Natural killer cell (primary cell): ENCODE data around the gene PRR5L. TPM values are rescaled to one million over a fixed set of nuclear protein-coding genes. Genes with fewer than 3 reads are reported as not detected.

Source experiments
- ATAC-seq, 3 donors: fragments of 150-1000 bp in 2 of 3; fragments of 200-7000 bp in 1 of 3; cut with Tn5 transposase; 1 replicate in 1 of 3; 2 replicates in 2 of 3; pipeline ENCODE4 v1.10.0; 2021; ENCODE audit warnings: mild to moderate bottlenecking in 2 of 3, moderate library complexity in 2 of 3
- DNase-seq, 2 donors: peaks; one replicate each; pipeline versions ENCODE4 v3.0.0 to v3.0.0-alpha.2; 2013 to 2021; ENCODE audit warnings: mixed read lengths in 1 of 2
- H3K27ac ChIP-seq: one replicate; pipeline ENCODE4 v1.5.1; 2013; ENCODE audit warnings: mild to moderate bottlenecking, low read length
- H3K27me3 ChIP-seq: one replicate; pipeline ENCODE4 v1.6.1; 2013; ENCODE audit warnings: low read length; ENCODE audit not compliant: control insufficient read depth, insufficient read depth
- H3K36me3 ChIP-seq: one replicate; pipeline ENCODE4 v1.6.1; 2013; ENCODE audit warnings: low read length; ENCODE audit not compliant: control insufficient read depth, insufficient read depth
- H3K4me1 ChIP-seq: one replicate; pipeline ENCODE4 v1.6.1; 2013; ENCODE audit warnings: low read length; ENCODE audit not compliant: control insufficient read depth, insufficient read depth
- H3K4me3 ChIP-seq: one replicate; pipeline ENCODE4 v1.5.1; 2013; ENCODE audit warnings: low read length
- H3K9me3 ChIP-seq: one replicate; pipeline ENCODE4 v1.6.1; 2013; ENCODE audit warnings: low read length; ENCODE audit not compliant: control insufficient read depth, insufficient read depth
- H3K27ac Mint-ChIP-seq, 2 donors: one replicate each; pipeline ENCODE4 v1.8.0; 2022; ENCODE audit warnings: mild to moderate bottlenecking in 2 of 2, mixed read lengths in 2 of 2, moderate library complexity in 1 of 2
- H3K27me3 Mint-ChIP-seq, 2 donors: one replicate each; pipeline ENCODE4 v1.8.0; 2022; ENCODE audit warnings: low read depth in 2 of 2, mixed read lengths in 2 of 2
- H3K36me3 Mint-ChIP-seq: one replicate; pipeline ENCODE4 v1.8.0; 2022; ENCODE audit warnings: mixed read lengths
- H3K4me1 Mint-ChIP-seq, 2 donors: one replicate each; pipeline ENCODE4 v1.8.0; 2022; ENCODE audit warnings: mixed read lengths in 2 of 2
- H3K4me3 Mint-ChIP-seq: one replicate; pipeline ENCODE4 v1.8.0; 2022; ENCODE audit warnings: mild to moderate bottlenecking, moderate library complexity, mixed read lengths
- H3K9me3 Mint-ChIP-seq, 2 donors: one replicate each; pipeline ENCODE4 v1.8.0; 2022; ENCODE audit warnings: mixed read lengths in 2 of 2
- CTCF ChIP-seq: fragments of 200-600 bp; IDR thresholded peaks from one replicate; pipeline ENCODE4 v1.8.0; 2022; ENCODE audit warnings: antibody characterized with exemption
- WGBS: methylation state at CpG from one replicate; pipeline ENCODE4 v1.1.7; 2013; ENCODE audit warnings: missing lambda C conversion rate; ENCODE audit not compliant: insufficient coverage; 5-methylcytosine and 5-hydroxymethylcytosine counted together
- intact Hi-C: fragments of 100-400 bp; cut with micrococcal nuclease; formaldehyde crosslinking; loops from one replicate; pipeline ENCODE4 v1.14.2; 2022
- total RNA-seq, 4 donors: library from RNA; stranded (reverse); fragments of 120-200 nt in 1 of 4; gene quantifications; one replicate each; pipeline versions ENCODE4 v1.2.3 to v1.2.4, GENCODE V29; 2013 to 2022

PRR5L gene
- total RNA-seq, 3 donors from 2014 or later (not counting 1 experiment from before 2014, with no cell fraction given): 128 to 367 (median 303) TPM

GRCh38 chr11:36326524-36327419, 30.7 kb downstream of the PRR5L start:
- no peak overlapping the region for H3K27ac ChIP-seq
- no peaks in the 10 kb centered on the region for H3K9me3 ChIP-seq
- no peaks in the 10 kb centered on the region for H3K36me3 ChIP-seq
- intact Hi-C loops: no loop called here
- 59% methylated on average over 3 of the region's 3 CpGs for WGBS
- no peak for TF ChIP-seq CTCF
- DNase-seq: no peak
- no peak overlapping the region for H3K27ac Mint-ChIP-seq
- no peak for ATAC-seq
- H3K36me3 Mint-ChIP-seq: no peaks in the 10 kb centered on the region
- H3K9me3 Mint-ChIP-seq: no peaks in the 10 kb centered on the region
- peaks cover 2 to 7% of the 10 kb centered on the region in 2 donors for H3K27me3 Mint-ChIP-seq
- H3K4me1 ChIP-seq: no peaks in the 10 kb centered on the region
- H3K27me3 ChIP-seq: no peaks in the 10 kb centered on the region
- no peak overlapping the region for H3K4me3 Mint-ChIP-seq
- no peak overlapping the region for H3K4me3 ChIP-seq
- no peaks in the 10 kb centered on the region for H3K4me1 Mint-ChIP-seq

GRCh38 chr11:36328966-36329673, 33.0 kb downstream of the PRR5L start:
- H3K36me3 Mint-ChIP-seq: peaks cover 7% of the 10 kb centered on the region
- no peaks in the 10 kb centered on the region for H3K4me1 Mint-ChIP-seq
- WGBS: 100% methylated on average over 2 of the region's 2 CpGs
- Histone ChIP-seq H3K4me1 (no peaks in the 10 kb centered on the region), H3K4me3 (no peak overlapping the region), H3K27ac (no peak overlapping the region), H3K9me3 (no peaks in the 10 kb centered on the region), H3K27me3 (no peaks in the 10 kb centered on the region), H3K36me3 (no peaks in the 10 kb centered on the region)
- intact Hi-C loops: no loop called here
- H3K4me3 Mint-ChIP-seq: no peak overlapping the region
- no peak overlapping the region for H3K27ac Mint-ChIP-seq
- ATAC-seq: no peak
- DNase-seq: no peak
- TF ChIP-seq CTCF: no peak
- peaks cover 7 to 16% of the 10 kb centered on the region in 2 donors for H3K27me3 Mint-ChIP-seq
- H3K9me3 Mint-ChIP-seq: no peaks in the 10 kb centered on the region

- Histone ChIP-seq H3K9me3 (no peaks in the 10 kb centered on the region), H3K36me3 (no peaks in the 10 kb centered on the region), H3K4me1 (no peaks in the 10 kb centered on the region), H3K27me3 (no peaks in the 10 kb centered on the region), H3K4me3 (no peak overlapping the region), H3K27ac (no peak overlapping the region)
- H3K4me1 Mint-ChIP-seq: no peaks in the 10 kb centered on the region
- no peak overlapping the region for H3K4me3 Mint-ChIP-seq
- no peaks in the 10 kb centered on the region for H3K9me3 Mint-ChIP-seq
- intact Hi-C loops: no loop called here
- 91% methylated on average over 2 of the region's 2 CpGs for WGBS
- peaks cover 7% of the 10 kb centered on the region for H3K36me3 Mint-ChIP-seq
- H3K27ac Mint-ChIP-seq: no peak overlapping the region
- peaks cover 7 to 16% of the 10 kb centered on the region in 2 donors for H3K27me3 Mint-ChIP-seq
- no peak for ATAC-seq
- no peak for DNase-seq
- TF ChIP-seq CTCF: no peak
Measured at GRCh38 chr11:36330411-36330810, 34.3 kb downstream of the PRR5L start.
